Iris pigment epithelial cell (primary cell): ENCODE measurements around the gene LRRC63.
A peak's percentile ranks its signal among the peaks of the same experiment; 100 is the strongest.
"Not testable (repeated sequence)": the region's sequence is repeated elsewhere in the genome, so short reads cannot be mapped to it uniquely, and the experiment has no call there.

Experiments
- DNase-seq: peaks from one replicate; pipeline ENCODE4 v3.0.0-alpha.2; 2011; ENCODE audit warnings: low read depth

LRRC63 gene, protein sequence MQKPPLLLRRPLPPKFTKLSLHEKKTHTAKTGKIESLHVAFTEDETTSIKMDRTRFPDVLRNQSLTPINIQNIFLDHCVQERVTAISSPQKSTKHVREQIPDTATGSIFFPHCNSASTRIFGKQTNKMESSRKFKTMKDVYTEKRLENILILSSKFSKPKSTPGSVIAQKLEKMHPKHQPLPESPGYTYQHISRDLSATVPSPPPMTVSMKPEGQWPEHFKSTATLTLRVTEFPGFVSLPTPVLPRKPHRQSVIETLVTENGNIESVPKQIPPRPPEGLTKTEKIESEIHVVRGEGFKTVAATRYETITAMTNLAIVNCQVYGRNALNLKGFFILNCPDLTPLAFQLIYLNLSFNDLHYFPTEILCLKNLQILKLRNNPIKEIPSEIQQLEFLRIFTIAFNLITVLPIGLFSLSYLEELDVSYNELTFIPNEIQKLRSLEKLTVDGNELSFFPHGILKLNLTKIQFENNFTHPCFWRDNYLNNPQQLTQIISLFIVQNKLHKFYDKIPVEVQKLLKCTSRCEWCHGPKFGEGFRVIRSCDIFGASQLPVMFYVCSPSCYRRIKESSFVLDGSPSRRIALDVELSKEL

GRCh38 chr13:46211483-46212351, at the start of gene LRRC63:
TSS of gene LRRC63 (plus strand) at chr13:46211928. CDS start at chr13:46213035, 1,107 bp downstream.
- peak; percentile 14 for DNase-seq

- not testable (repeated sequence) for DNase-seq
Observed at GRCh38 chr13:46162741-46163140, 49.0 kb upstream of the LRRC63 start.

GRCh38 chr13:46164661-46165060, 47.1 kb upstream of the LRRC63 start:
- DNase-seq = no peak

DNA sequence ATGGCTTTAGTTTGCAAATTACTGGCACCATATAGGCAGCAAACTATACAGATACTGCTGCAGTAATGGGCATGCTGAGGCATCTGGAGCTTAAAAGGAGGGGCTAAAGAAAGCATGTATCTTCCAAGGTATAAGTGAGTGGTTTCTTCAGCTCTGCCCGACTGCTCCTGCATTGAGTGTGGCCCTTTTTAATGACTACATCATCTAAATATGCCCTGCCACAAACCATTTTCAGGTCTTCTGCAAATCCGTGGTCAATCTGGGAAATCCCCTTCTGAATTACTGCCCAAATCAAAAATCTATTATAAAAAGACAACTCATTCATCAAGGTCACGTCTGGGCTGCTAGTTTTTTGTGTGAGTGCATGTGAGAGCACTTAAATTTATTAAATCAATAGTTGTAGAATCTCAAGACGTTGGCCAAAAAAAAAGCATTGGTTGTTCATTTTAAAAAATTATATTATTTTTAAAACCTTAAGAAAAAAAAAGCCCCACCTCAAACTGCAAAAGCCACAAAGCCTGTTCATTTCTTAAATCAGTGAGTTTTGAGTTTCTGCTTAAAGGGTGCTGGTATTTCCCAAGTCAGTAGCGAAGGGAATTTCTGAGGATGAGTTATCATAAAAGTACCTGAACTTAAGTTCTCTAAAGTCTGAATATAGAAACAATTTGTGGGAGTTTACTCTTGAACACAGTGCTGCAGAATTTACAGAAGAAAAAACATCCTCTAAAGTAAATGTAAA, 46.1 kb upstream of the LRRC63 start:
- peak; percentile 64 for DNase-seq

GRCh38 chr13:46166224-46166584, 45.5 kb upstream of the LRRC63 start:
- DNase-seq = no peak

DNA sequence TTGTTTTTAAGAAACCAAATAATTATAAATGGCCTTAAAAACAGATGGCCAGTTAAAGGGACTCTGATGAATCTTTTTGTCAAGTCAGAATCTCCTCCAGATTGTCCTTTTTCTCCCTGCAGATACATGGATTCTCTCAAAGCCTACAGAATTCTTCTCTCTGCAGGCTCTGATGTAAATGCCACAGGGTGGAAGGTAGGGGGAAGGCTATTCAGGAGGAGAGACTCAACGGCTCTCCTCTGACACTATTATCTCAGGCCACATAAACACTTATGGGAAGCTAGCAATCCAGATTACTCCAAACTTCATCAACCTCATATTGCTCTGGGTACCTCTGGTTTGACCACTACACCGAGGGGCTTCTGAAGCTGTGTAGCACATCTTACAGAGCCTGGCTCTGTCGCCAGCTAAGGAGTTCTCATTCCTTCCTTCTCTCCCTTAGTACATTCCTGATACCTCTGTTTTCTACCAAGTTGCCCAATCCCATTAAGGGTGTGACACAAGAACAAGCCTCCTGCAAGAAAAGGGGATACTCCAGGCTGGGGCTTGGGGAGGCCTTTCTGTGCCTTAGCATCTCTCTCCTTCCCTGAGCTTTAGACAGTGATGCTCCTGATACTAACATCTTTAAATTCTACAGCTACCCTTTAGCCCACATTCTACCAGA, 44.6 kb upstream of the LRRC63 start:
- DNase-seq = no peak

GRCh38 chr13:46168341-46168740, 43.4 kb upstream of the LRRC63 start:
- peak; percentile 23 for DNase-seq

- no peak for DNase-seq
Observed at GRCh38 chr13:46168783-46169182, 42.9 kb upstream of the LRRC63 start.

- DNase-seq = no peak
Observed at GRCh38 chr13:46169758-46170157, 42.0 kb upstream of the LRRC63 start.

DNA sequence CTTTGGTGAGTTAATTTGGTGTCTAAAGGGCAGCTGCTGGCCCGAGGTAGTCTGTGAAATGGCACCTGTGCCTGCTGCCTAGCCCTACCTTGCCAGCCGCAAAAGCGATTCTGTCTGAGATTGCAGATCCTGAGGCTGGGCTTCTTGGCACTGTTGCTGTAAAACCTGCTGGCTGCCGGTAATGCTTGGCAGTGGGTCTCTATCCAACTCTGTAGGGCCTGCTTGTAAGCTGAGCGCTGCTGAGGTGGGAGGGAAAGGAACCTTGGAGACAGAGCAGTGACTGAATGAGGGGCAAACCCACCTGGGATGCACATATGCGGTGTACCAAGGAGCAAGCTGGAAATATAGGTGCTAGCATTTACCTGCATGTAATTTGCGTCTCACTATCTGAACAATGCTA, 41.5 kb upstream of the LRRC63 start:
- no peak for DNase-seq

GRCh38 chr13:46170687-46171086, 41.0 kb upstream of the LRRC63 start:
- DNase-seq = no peak

- DNase-seq = no peak
Observed at GRCh38 chr13:46171217-46171616, 40.5 kb upstream of the LRRC63 start.

DNA sequence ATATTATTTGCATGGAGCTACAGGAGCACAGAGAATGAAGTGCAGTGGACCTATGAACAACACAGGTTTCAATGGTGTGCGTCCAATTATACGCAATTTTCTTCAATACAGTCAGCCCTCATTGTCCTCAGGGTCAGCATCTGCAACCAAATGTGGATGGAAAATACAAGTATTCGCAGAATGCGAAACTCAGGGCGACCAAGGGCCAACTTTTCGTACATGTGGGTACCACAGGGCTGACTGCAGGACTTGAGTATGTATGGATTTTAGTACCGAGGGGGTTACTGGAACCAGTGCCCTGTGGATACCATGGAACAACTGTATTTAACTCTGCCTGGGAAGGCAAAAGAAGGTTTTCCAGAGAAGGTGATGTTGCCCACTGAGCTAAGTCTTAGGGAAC, 40.0 kb upstream of the LRRC63 start:
- no peak for DNase-seq

- DNase-seq = no peak
Observed at GRCh38 chr13:46172531-46172991, 39.2 kb upstream of the LRRC63 start.

DNA sequence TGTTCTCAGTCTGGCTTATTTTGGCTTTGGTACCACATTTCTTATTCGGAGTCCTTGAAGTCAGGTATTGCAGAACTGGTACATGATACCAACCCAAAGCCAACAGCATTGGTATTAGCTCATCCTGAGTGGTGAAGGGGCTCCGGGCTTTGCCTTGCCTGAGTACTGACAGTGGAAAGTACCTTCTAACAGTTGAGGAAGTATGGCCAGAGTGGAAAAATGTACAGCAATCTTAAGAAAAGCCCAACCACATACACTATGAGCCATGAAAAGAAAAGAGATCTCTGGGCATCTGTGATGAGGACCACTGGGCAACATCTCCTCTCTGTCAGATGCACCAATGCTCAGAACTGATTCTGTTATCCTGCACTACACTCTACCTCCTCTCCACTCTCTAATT, 38.1 kb upstream of the LRRC63 start:
- no peak for DNase-seq

DNA sequence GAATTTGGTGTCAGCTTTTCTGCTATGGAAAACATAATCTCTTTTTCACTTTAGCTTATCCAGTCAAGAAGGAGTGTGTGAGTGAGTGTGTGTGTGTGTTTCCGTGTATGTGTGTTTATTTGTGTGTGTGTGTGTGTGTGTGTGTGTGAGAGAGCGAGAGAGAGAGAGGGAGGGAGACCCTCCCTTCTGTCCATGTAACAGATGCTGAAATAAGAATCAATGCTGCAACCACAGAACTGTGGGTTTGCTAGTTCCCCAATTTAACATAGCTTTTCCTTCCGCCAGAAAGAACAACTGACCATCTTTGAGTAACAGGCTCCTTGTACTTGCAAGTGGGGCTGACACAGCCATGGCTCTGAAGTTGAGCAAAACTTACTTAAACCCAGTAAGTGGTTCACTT, 35.0 kb upstream of the LRRC63 start:
- no peak for DNase-seq

DNA sequence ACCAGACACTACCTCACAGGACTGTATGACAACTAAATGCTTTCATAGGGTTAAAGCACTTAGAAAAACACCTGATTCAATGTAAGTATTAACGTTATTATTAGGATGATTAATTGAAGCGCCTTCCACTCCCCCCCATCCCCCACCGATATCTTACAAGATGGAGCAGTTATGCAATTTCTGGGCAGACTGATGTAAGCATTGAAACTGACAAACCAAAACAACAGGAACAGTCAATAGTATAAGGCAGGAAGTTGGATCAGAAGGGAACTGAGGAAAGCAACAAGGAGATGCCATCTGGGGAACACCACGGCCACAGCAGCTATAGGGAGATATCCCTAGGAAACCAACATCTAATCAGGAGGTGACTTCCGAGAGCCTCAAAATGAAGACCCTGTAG, 33.6 kb upstream of the LRRC63 start:
- DNase-seq = no peak

DNA sequence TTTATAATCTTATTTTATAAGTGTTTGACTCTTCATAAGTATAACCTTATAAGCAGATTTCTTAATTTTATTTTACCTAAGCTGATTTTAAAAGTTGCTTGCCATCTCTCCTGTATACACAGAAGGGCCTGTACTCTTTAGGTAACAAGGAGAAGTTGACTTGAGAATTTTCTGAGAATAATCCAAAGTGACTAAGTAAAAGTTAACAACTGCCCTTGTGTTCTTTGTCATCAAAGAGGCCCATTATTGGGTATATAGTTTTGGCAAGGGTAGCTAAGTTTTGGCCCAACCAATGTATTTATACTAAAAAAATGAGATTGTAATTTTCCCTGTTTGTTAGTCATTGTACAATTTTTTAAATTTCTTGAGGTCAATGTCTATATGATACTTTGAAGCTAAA, 32.9 kb upstream of the LRRC63 start:
- no peak for DNase-seq

GRCh38 chr13:46179491-46179908, 32.2 kb upstream of the LRRC63 start:
- DNase-seq = no peak

GRCh38 chr13:46179969-46180763, 31.6 kb upstream of the LRRC63 start:
- DNase-seq = no peak
